GM19238 (cell line): ENCODE data around the gene SDCCAG8.

ENCODE experiments used
- DNase-seq: peaks from one replicate; pipeline ENCODE4 v3.0.0; 2011; ENCODE audit warnings: low spot score; ENCODE audit not compliant: insufficient read length

Gene SDCCAG8

DNA sequence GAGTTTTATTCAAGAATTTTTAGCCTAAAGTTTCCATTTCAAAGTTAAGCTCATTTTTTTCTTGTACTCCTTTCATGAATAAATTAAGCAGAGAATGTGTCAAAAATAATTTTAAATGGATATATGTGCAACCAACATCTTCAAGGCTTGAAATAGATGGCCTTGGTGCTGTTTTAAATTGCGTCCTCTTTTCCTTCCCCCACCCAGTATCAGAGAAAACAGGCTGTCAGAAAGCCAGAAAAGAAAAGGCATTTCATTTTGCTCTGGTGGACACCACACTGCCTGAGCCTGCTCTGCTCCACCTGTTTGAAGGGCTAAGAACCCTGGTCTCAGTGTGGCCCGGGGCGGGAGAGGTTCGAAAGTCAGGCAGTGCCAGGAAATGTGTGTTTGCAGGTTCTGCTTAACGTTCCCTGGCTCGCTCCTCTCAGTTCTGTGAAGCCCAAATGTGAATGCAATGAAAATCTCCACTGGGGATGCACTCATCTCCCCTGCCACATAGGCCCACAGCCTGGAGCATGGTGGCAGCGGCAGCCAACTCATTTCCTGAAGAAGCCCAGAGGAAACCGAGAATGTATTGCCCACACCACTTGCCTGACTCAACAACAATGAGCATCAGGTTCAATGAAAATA lies 134.4 kb downstream of the SDCCAG8 start:
- DNase-seq: no peak

- DNase-seq: no peak
Measured at GRCh38 chr1:243391355-243391754, 135.5 kb downstream of the SDCCAG8 start.

- no peak for DNase-seq
Measured at GRCh38 chr1:243393096-243393495, 137.3 kb downstream of the SDCCAG8 start.

DNA sequence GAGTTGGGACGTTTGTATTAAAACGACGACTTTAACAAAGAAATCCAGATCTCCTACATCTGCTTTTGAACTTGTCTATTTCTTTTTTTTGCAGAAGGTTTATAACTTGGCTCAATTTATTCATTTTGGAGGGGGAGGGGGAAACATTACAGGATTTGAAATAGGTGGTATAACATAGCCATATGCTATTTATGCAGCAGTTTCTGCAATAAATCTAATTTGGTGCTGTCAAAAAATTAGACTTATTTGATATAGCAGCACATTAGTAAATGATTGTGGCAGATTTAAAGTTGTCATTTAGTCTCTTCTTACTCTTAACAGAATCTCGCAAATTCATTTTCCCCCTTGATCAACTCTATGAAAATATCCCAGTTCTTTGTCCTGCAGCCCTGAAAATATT lies 138.2 kb downstream of the SDCCAG8 start:
- no peak for DNase-seq

DNA sequence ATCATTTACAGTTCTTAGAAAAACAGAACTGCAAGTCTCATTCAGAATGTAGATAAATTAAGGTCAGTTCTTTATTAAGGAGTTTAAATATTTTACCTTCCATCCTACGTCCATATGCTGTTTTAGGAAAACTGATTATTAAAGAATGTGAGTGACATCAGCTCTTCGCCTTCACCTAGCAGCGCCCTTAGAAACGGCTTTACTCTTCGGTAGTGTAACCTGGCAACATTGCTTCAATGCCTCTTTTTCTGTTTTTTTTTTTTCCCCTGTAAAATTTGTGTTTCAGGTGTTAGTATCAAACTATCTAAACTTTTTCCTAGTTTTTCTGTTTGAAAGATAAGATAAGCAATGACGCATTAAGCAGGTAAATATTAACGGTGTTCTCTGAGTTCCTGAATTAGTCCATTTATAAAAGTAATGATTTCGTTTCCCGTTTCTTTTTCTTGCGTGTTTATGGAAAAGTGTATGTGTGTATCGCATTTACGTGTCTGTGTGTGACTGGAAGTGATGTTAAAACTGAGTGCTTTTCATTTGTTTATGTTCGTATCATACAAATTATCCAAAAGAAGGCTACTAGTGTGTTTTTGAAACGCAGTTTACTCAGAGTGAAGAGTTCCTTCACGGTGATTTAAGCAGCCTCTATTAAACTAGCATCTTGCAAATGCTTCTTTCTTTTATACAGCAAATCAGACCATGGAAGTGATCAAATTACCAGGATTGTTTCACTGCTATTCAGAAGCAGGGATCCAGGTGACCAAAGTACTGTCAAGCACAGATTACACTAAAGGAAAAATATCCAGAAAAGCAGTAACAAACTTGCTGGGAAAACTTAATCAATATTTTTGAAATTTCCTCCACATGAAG lies 139.0 kb downstream of the SDCCAG8 start:
- DNase-seq: no peak

DNA sequence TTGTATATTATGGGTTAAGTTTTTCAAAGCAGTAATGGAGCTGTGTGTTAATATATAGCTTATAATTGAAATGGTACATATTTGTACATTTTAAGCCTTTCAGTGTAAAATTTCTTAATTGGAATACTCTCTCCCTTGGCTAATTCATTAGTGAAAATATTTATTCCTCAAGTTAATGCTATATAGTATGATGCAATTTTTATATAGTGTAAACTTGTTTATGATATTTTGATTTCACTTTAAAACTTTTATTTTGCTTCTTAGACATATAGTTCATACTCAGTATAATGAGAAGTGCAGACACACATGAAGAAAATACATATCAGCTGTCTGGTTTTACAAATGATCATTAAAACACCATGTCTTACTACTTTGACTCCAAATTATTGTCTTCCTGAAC lies 140.6 kb downstream of the SDCCAG8 start:
- DNase-seq: no peak

DNA sequence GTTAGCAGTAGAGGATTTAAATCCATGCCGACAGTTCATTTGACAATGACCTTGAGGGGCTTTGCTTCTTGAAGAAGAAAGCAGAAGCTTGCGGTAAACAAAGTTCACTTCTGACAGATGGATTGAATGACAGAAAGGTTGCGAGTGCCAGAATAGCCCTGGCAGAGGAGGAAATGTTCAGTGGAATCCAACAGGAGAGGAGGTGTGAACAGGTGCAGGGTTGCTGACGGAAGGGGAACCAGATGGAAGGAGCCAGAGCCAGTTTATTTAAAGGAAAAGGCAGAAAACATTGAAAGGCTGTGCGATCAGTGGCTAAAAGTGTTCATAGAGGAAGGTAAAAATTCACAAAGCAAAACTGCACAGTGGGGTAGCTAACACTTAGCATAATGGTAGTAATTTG lies 141.0 kb downstream of the SDCCAG8 start:
- DNase-seq: no peak

DNA sequence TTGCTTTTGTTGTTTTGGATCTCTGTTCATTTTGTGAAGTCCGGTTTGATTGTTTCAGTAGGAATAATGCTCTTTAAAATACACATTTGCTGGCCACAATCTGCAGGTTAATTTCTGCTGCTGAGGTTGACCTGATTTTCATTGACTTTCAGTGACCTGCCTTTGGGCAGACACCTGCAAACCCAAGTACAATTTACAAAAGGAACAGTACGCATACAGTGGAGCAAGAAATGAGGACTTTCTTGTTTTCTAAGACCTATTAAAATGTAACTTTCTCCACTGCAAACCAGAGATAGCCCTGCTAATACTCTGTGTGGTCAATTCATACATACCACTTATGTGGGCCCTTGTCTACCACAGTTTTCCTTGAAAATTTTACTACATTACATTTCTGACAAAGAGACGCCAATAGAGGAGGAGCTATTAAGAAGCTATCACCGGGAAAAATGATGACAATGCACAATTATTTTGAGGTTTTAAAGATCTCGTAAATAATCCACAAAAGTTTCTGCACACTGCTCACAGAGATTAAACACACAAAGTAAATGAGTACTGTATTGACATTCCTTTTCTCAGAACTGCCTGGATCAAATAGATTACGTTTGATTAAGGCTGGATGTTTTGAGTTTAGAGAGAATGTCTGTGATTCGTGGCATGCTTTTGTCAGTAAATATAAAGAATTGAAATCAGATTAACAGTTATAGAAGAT lies 141.9 kb downstream of the SDCCAG8 start:
- no peak for DNase-seq

DNA sequence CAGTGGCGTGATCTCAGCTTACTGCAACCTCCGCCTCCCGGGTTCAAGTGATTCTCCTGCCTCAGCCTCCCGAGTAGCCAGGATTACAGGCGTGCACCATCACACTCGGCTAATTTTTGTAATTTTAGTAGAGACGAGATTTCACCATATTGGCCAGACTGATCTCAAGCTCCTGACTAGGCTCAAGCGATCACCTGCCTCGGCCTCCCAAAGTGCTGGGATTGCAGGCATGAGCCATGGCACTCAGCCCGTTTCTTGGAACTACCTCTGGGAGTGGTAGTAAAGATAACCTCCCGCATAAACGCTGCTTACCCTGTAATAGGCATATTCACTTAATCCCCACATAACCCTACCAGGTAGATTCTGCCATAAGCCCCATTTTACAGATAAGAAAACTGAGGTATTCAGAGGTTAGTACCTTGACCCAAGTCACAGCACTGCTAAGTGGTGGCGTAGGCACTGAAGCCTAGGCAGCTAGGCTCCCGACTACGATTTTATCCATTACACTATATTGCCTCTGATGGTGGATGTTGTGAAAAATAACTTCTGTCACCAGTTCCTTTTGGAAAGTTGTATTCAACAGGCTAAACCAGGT lies 143.8 kb downstream of the SDCCAG8 start:
- DNase-seq: no peak

GRCh38 chr1:243402868-243403267 lies 147.0 kb downstream of the SDCCAG8 start:
- no peak for DNase-seq

DNA sequence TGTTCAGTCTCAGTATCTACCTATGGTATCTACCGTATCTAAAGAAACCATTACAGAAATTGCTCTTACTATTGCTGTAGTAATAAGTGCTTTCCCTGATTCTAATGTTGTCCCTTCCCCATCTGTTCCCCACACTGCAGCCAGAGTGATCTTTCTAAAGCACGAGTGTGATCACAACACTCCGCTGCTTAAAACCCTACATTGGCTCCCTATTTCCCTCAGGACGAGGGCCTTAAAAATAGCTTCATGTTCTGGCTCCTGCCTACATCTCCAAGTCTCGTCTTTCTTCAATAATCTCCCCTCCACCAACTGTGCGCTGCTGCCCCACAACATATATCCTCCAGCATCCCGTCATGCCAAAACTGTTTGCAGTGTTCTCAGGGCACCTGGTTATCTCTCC lies 150.6 kb downstream of the SDCCAG8 start:
- DNase-seq: no peak

- DNase-seq: no peak
Measured at GRCh38 chr1:243407284-243408018, 151.6 kb downstream of the SDCCAG8 start.

DNA sequence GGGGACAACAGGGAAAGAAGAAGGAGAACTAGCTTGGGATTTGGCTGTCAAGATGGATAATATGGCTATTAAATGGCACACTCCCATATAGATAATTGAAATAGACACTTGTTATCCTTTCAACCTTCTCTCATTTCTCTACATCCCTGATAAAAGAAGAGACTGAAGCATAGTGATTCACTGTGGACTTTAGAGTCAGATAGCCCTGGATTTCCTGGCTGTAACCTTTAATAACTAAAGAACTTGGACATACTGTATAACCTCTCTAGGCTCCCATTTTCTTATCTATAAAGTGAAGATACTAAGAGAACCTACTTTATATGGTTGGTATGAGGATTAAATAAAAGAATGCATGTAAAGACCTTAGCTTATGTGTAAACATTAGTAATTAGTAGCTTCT lies 152.6 kb downstream of the SDCCAG8 start:
- no peak for DNase-seq

DNA sequence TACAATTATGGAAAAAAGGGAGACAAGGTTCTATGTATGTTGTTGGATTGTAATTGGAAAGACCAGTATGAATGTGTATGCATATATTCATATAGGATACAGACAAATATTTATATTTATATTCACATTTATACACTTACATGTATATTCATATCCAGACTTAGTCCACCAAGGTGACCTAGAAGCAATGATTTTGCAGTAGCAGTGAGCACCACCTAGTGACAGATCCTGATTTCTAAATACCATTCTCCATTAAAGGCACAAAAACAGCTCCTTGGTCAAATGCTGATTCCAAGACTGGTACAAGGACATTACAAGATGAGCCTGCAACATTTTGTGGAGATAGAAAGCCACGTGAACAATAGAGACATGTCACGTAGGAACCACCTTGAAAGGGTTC lies 153.4 kb downstream of the SDCCAG8 start:
- DNase-seq: no peak

DNA sequence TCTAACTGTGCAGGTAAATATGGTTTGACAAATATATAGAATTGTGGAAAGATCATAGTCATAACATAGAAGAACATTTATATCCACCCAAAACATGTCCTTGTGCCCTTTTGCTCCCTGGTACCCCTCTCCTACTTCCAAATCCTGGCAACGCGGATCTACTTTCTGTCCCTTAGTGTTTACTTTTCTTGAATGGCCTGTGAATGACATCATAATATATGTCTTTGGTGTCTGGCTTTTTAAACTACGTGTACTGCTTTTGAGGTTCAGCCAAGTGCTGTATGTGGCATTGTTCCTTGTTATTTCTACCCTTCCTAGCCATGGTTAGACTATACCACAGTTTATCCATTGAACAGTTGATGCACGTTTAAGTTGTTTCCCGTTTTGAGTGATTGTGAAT lies 155.6 kb downstream of the SDCCAG8 start:
- DNase-seq: no peak

- DNase-seq: no peak
Measured at GRCh38 chr1:243413431-243414151, 157.8 kb downstream of the SDCCAG8 start.

- DNase-seq: no peak
Measured at GRCh38 chr1:243414152-243414494, 158.3 kb downstream of the SDCCAG8 start.

DNA sequence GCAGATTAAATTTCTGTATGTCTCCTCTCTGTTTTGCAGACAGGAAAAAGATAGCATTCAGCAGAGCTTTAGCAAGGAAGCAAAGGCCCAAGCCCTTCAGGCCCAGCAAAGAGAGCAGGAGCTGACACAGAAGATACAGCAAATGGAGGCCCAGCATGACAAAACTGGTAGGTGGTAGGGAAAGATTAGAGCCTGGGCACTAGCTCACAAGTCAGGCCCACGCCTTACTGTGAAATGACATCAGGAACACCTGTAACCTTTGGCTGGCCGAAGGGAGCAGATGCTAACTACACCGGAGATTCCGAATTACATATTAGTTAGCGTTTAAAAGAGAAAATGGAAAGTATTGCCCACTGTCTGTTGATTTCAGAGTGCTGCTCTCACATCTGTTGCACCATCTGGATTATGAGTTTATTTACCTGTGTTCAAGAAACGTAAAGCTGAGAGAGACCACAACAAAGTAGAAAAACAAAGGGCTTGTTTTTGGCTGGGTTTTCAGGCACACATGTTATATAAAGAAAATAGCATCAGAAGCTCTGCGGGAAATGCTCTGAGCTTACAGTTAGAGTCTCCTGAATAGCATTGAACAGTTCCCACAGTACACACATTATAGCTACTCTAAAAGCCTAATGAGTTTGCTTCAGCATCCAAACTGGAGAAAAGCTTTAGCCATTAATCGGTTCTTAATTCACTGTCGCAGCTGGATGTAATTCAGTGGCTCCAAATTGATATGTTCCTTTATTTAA lies 160.0 kb downstream of the SDCCAG8 start:
- DNase-seq: no peak

DNA sequence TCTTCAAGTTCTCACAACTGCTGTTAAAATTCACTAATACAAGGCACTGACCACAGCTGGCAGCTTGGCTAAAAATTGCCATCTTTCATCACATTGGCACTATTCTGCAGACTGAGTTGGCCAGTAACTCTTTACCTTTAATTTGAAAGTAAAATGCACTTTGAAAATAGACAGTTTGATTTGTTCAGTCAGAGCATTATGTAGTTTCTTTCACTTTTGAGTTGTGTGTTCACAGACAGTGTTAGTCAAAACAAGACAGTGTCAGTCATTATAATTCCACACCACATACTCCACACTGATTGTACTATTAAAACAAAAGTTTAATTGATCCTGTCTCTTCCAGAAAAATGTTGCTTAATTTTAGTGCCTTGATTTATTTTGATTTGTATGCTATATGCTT lies 160.7 kb downstream of the SDCCAG8 start:
- DNase-seq: no peak
